PC-9 (cell line): Measurements from ENCODE around the gene KCNN3.

Experiments
- EZH2 ChIP-seq: fragments of 200-600 bp; sonication (generic); IDR thresholded peaks from 2 replicates; pipeline ENCODE4 v1.8.0; 2017; ENCODE audit warnings: antibody characterized with exemption, low read depth
- TF ChIP-seq, protein P1 (sequence below): fragments of 200-600 bp; sonication (generic); conservative IDR thresholded peaks from 2 replicates; pipeline ENCODE4 v1.6.1; 2017; ENCODE audit warnings: mixed run types, antibody characterized with exemption, mild to moderate bottlenecking, moderate library complexity

DNA sequence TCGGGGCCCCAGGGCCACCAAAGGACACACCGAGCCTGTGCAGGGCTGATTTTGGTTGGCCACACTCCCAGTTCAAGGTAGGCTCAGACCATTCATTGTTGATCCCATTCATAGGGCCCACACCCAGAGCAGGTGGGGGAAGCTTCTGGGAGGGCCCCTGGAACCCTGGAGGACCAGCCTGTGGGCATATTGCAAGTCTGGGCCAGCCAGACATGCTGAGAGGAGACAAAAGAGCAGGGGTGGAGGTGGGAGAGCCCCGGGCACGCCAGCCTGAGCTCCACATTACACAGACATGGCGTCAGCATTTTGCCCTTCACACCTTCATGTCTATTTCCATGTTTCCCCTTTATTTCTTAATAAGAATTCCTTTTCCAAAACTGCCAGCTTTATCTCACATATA is 40.8 kb upstream of the KCNN3 start:
- TF ChIP-seq, protein P1, sequence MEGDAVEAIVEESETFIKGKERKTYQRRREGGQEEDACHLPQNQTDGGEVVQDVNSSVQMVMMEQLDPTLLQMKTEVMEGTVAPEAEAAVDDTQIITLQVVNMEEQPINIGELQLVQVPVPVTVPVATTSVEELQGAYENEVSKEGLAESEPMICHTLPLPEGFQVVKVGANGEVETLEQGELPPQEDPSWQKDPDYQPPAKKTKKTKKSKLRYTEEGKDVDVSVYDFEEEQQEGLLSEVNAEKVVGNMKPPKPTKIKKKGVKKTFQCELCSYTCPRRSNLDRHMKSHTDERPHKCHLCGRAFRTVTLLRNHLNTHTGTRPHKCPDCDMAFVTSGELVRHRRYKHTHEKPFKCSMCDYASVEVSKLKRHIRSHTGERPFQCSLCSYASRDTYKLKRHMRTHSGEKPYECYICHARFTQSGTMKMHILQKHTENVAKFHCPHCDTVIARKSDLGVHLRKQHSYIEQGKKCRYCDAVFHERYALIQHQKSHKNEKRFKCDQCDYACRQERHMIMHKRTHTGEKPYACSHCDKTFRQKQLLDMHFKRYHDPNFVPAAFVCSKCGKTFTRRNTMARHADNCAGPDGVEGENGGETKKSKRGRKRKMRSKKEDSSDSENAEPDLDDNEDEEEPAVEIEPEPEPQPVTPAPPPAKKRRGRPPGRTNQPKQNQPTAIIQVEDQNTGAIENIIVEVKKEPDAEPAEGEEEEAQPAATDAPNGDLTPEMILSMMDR, result no peak
- TF ChIP-seq EZH2, result no peak
